Measurements from ENCODE around the gene LIMA1.
"Not testable (repeated sequence)": the region's sequence is repeated elsewhere in the genome, so short reads cannot be mapped to it uniquely, and the experiment has no call there.

LIMA1 gene

GRCh38 chr12:50149311-50149710 is 134.0 kb downstream of the LIMA1 start:
- H3K9me3 ChIP-seq (ENCODE audit: low read depth, low read length) = no peaks in the 10 kb centered on the region
- no peak for DNase-seq (ENCODE audit: low read depth, low spot score)
- TF ChIP-seq POLR2AphosphoS5 (IDR thresholded peaks at IDR 0.05; ENCODE audit: borderline replicate concordance, low read depth, low read length) (no peak), FOXP2 (optimal IDR thresholded peaks at IDR 0.05; ENCODE audit: control extremely low read depth, extremely low read length, insufficient read depth) (no peak), EZH2 (IDR thresholded peaks at IDR 0.05) (no peak)
- no peaks in the 10 kb centered on the region for H3K36me3 ChIP-seq (ENCODE audit: insufficient read depth, low read length)
- H3K9ac ChIP-seq (ENCODE audit: insufficient read length) = no peak overlapping the region
- no peak overlapping the region for H3K27ac ChIP-seq
- no peak overlapping the region for H3K4me3 ChIP-seq

- not testable (repeated sequence) for H3K9me3 ChIP-seq (ENCODE audit: low read depth, low read length); H3K36me3 ChIP-seq (ENCODE audit: insufficient read depth, low read length); H3K9ac ChIP-seq (ENCODE audit: insufficient read length); DNase-seq (ENCODE audit: low read depth, low spot score); H3K27ac ChIP-seq; H3K4me3 ChIP-seq
Measured at GRCh38 chr12:50148011-50148410, 135.3 kb downstream of the LIMA1 start.

- no peak for DNase-seq (ENCODE audit: low read depth, low spot score)
- no peak overlapping the region for H3K27ac ChIP-seq
- no peaks in the 10 kb centered on the region for H3K9me3 ChIP-seq (ENCODE audit: low read depth, low read length)
Measured at GRCh38 chr12:50147281-50147680, 136.0 kb downstream of the LIMA1 start.

GRCh38 chr12:50145439-50145838 is 137.9 kb downstream of the LIMA1 start:
- DNase-seq (ENCODE audit: low read depth, low spot score) = no peak
- H3K36me3 ChIP-seq (ENCODE audit: insufficient read depth, low read length) = peaks cover 3% of the 10 kb centered on the region
- no peaks in the 10 kb centered on the region for H3K9me3 ChIP-seq (ENCODE audit: low read depth, low read length)
- no peak overlapping the region for H3K4me3 ChIP-seq
- no peak for TF ChIP-seq EZH2 (IDR thresholded peaks at IDR 0.05)
- H3K27ac ChIP-seq = no peak overlapping the region
- H3K9ac ChIP-seq (ENCODE audit: insufficient read length) = no peak overlapping the region

More at GRCh38 chr12:50147281-50147680, 136.0 kb downstream of the LIMA1 start:
- no peak overlapping the region for H3K4me3 ChIP-seq
- no peak overlapping the region for H3K9ac ChIP-seq (ENCODE audit: insufficient read length)
- peaks cover 3% of the 10 kb centered on the region; the same call in 1 of the 2 replicates for H3K36me3 ChIP-seq (ENCODE audit: insufficient read depth, low read length)
- TF ChIP-seq EZH2 (IDR thresholded peaks at IDR 0.05) (no peak), POLR2AphosphoS5 (IDR thresholded peaks at IDR 0.05; ENCODE audit: borderline replicate concordance, low read depth, low read length) (no peak), FOXP2 (optimal IDR thresholded peaks at IDR 0.05; ENCODE audit: control extremely low read depth, extremely low read length, insufficient read depth) (no peak)

GRCh38 chr12:50142993-50143392 is 140.3 kb downstream of the LIMA1 start:
- DNase-seq (ENCODE audit: low read depth, low spot score) = no peak
- H3K4me3 ChIP-seq = no peak overlapping the region
- no peaks in the 10 kb centered on the region for H3K9me3 ChIP-seq (ENCODE audit: low read depth, low read length)
- no peak overlapping the region for H3K27ac ChIP-seq
- no peak overlapping the region for H3K9ac ChIP-seq (ENCODE audit: insufficient read length)
- TF ChIP-seq EZH2 (IDR thresholded peaks at IDR 0.05) (no peak), POLR2AphosphoS5 (IDR thresholded peaks at IDR 0.05; ENCODE audit: borderline replicate concordance, low read depth, low read length) (no peak), FOXP2 (optimal IDR thresholded peaks at IDR 0.05; ENCODE audit: control extremely low read depth, extremely low read length, insufficient read depth) (no peak)
- peaks cover 7% of the 10 kb centered on the region for H3K36me3 ChIP-seq (ENCODE audit: insufficient read depth, low read length)

- no peak for TF ChIP-seq POLR2AphosphoS5 (IDR thresholded peaks at IDR 0.05; ENCODE audit: borderline replicate concordance, low read depth, low read length)
- TF ChIP-seq FOXP2 (optimal IDR thresholded peaks at IDR 0.05; ENCODE audit: control extremely low read depth, extremely low read length, insufficient read depth) = no peak
- no peak for TF ChIP-seq EZH2 (IDR thresholded peaks at IDR 0.05)
- DNase-seq (ENCODE audit: low read depth, low spot score) = peak; percentile 50
- H3K27ac ChIP-seq = no peak overlapping the region
- no peak overlapping the region for H3K4me3 ChIP-seq
- no peaks in the 10 kb centered on the region for H3K9me3 ChIP-seq (ENCODE audit: low read depth, low read length)
- H3K9ac ChIP-seq (ENCODE audit: insufficient read length) = no peak overlapping the region
- H3K36me3 ChIP-seq (ENCODE audit: insufficient read depth, low read length) = peaks cover 35% of the 10 kb centered on the region
Measured at GRCh38 chr12:50132505-50133135, 150.7 kb downstream of the LIMA1 start.

GRCh38 chr12:50129290-50129689 is 154.0 kb downstream of the LIMA1 start:
- no peak for DNase-seq (ENCODE audit: low read depth, low spot score)
- H3K9me3 ChIP-seq (ENCODE audit: low read depth, low read length) = no peaks in the 10 kb centered on the region
- TF ChIP-seq EZH2 (IDR thresholded peaks at IDR 0.05) (no peak), POLR2AphosphoS5 (IDR thresholded peaks at IDR 0.05; ENCODE audit: borderline replicate concordance, low read depth, low read length) (no peak), FOXP2 (optimal IDR thresholded peaks at IDR 0.05; ENCODE audit: control extremely low read depth, extremely low read length, insufficient read depth) (no peak)
- H3K9ac ChIP-seq (ENCODE audit: insufficient read length) = no peak overlapping the region
- H3K4me3 ChIP-seq = no peak overlapping the region
- no peak overlapping the region for H3K27ac ChIP-seq
- peaks cover 30% of the 10 kb centered on the region for H3K36me3 ChIP-seq (ENCODE audit: insufficient read depth, low read length)

GRCh38 chr12:50127546-50127945 is 155.8 kb downstream of the LIMA1 start:
- no peaks in the 10 kb centered on the region for H3K9me3 ChIP-seq (ENCODE audit: low read depth, low read length)
- no peak overlapping the region for H3K27ac ChIP-seq
- no peak overlapping the region for H3K4me3 ChIP-seq
- no peak for DNase-seq (ENCODE audit: low read depth, low spot score)
- H3K9ac ChIP-seq (ENCODE audit: insufficient read length) = no peak overlapping the region
- peaks cover 18% of the 10 kb centered on the region for H3K36me3 ChIP-seq (ENCODE audit: insufficient read depth, low read length)
- TF ChIP-seq EZH2 (IDR thresholded peaks at IDR 0.05) (no peak), FOXP2 (optimal IDR thresholded peaks at IDR 0.05; ENCODE audit: control extremely low read depth, extremely low read length, insufficient read depth) (no peak), POLR2AphosphoS5 (IDR thresholded peaks at IDR 0.05; ENCODE audit: borderline replicate concordance, low read depth, low read length) (no peak)

Measured in SK-N-MC (cell line).